Erythroblast (primary cell): ENCODE measurements around the gene ALPG.
"Not testable (repeated sequence)": the region's sequence is repeated elsewhere in the genome, so short reads cannot be mapped to it uniquely, and the experiment has no call there.

ENCODE experiments used
- DNase-seq, 2 experiments: peaks; one replicate each; lab custom pipeline; 2025; lab: John Stamatoyannopoulos, UW
- GATA1 ChIP-seq: IDR thresholded peaks from 2 replicates; pipeline ENCODE4 v1.6.1; 2011; ENCODE audit warnings: low read depth, mild to moderate bottlenecking, control low read depth, low read length, moderate library complexity
- POLR2A ChIP-seq: IDR thresholded peaks from 2 replicates; pipeline ENCODE4 v1.6.1; 2011; ENCODE audit warnings: mild to moderate bottlenecking, low read length

The ALPG gene

GRCh38 chr2:232431705-232432590 lies 25.3 kb downstream of the ALPG start:
- TF ChIP-seq POLR2A (no peak), GATA1 (no peak)
- no peak for DNase-seq

- TF ChIP-seq POLR2A: no peak
- TF ChIP-seq GATA1: no peak
- peak in 1 of 2 experiments; percentile 7 for DNase-seq
Observed at GRCh38 chr2:232432598-232433184, 26.0 kb downstream of the ALPG start.

- not testable (repeated sequence) for DNase-seq
Observed at GRCh38 chr2:232433622-232434021, 27.0 kb downstream of the ALPG start.

- TF ChIP-seq POLR2A (no peak), GATA1 (no peak)
- DNase-seq: no peak
Observed at GRCh38 chr2:232434091-232434490, 27.4 kb downstream of the ALPG start.

- TF ChIP-seq GATA1: no peak
- no peak for TF ChIP-seq POLR2A
- DNase-seq: no peak
Observed at GRCh38 chr2:232434563-232435374, 28.1 kb downstream of the ALPG start.

- no peak for TF ChIP-seq GATA1
- no peak for TF ChIP-seq POLR2A
- no peak for DNase-seq
Observed at GRCh38 chr2:232435375-232435648, 28.7 kb downstream of the ALPG start.

GRCh38 chr2:232435805-232436204 lies 29.2 kb downstream of the ALPG start:
- no peak for TF ChIP-seq POLR2A
- no peak for TF ChIP-seq GATA1
- DNase-seq: no peak

- DNase-seq: no peak
- no peak for TF ChIP-seq GATA1
- TF ChIP-seq POLR2A: no peak
Observed at GRCh38 chr2:232436381-232437194, 29.9 kb downstream of the ALPG start.

- no peak for DNase-seq
- TF ChIP-seq GATA1 (no peak), POLR2A (no peak)
Observed at GRCh38 chr2:232437195-232437571, 30.5 kb downstream of the ALPG start.

GRCh38 chr2:232438091-232438490 lies 31.4 kb downstream of the ALPG start:
- DNase-seq: no peak
- TF ChIP-seq POLR2A: no peak
- no peak for TF ChIP-seq GATA1

GRCh38 chr2:232438951-232439757 lies 32.5 kb downstream of the ALPG start:
- DNase-seq: peak; percentile 26 to 60
- TF ChIP-seq GATA1 (no peak), POLR2A (no peak)

- no peak for DNase-seq
- TF ChIP-seq GATA1 (no peak), POLR2A (no peak)
Observed at GRCh38 chr2:232439758-232440135, 33.1 kb downstream of the ALPG start.

- DNase-seq: peak; percentile 63 to 84
Observed at GRCh38 chr2:232440220-232441018, 33.8 kb downstream of the ALPG start.
